Nephron (organoid): ENCODE results near the gene WHRN.

Experiments used
- H3K27ac Mint-ChIP-seq, 3 experiments: 2 replicates each; pipeline ENCODE4 v1.8.0; 2020; ENCODE audit warnings: mixed read lengths in 3 of 3, mild to moderate bottlenecking in 2 of 3, moderate library complexity in 1 of 3
- H3K27me3 Mint-ChIP-seq: 2 replicates; pipeline ENCODE4 v1.8.0; 2021; ENCODE audit warnings: low read depth, mild to moderate bottlenecking, moderate library complexity, mixed read lengths
- H3K36me3 Mint-ChIP-seq: 2 replicates; pipeline ENCODE4 v1.8.0; 2020; ENCODE audit warnings: low read depth, mixed read lengths
- H3K4me1 Mint-ChIP-seq: 2 replicates; pipeline ENCODE4 v1.8.0; 2020; ENCODE audit warnings: mixed read lengths
- H3K4me3 Mint-ChIP-seq, 3 experiments: 2 replicates each; pipeline ENCODE4 v1.8.0; 2020; ENCODE audit warnings: mild to moderate bottlenecking in 3 of 3, mixed read lengths in 3 of 3, moderate library complexity in 2 of 3
- H3K9me3 Mint-ChIP-seq: 2 replicates; pipeline ENCODE4 v1.8.0; 2020; ENCODE audit warnings: mixed read lengths
- CTCF ChIP-seq, 3 experiments: fragments of 200-600 bp; sonication (generic); IDR thresholded peaks; one replicate each; pipeline ENCODE4 v1.5.0; 2021; ENCODE audit warnings: antibody characterized with exemption in 3 of 3; ENCODE audit not compliant: unreplicated experiment in 3 of 3

The WHRN gene

GRCh38 chr9:114505187-114506081, at the start of gene WHRN:
Gene WHRN (minus strand): TSS chr9:114505473. CDS start chr9:114504801, 672 bp downstream.
- H3K4me3 Mint-ChIP-seq = peak within 1 kb of the TSS; percentile 93 to 96 (median 96)
- no peak for TF ChIP-seq CTCF (IDR thresholded peaks at IDR 0.05; ENCODE audit: unreplicated experiment in 3 of 3)
- peak within 1 kb of the TSS; percentile 44 to 92 (median 82) for H3K27ac Mint-ChIP-seq
- H3K27me3 Mint-ChIP-seq = peaks cover 37% of the 10 kb centered on the region
- peaks cover 26% of the 10 kb centered on the region for H3K4me1 Mint-ChIP-seq
- H3K36me3 Mint-ChIP-seq = no peaks in the 10 kb centered on the region
- H3K9me3 Mint-ChIP-seq = no peaks in the 10 kb centered on the region

GRCh38 chr9:114553202-114553601, 47.9 kb upstream of the WHRN start:
- peaks cover 31% of the 10 kb centered on the region for H3K27me3 Mint-ChIP-seq
- H3K9me3 Mint-ChIP-seq = peaks cover 3% of the 10 kb centered on the region
- no peak for TF ChIP-seq CTCF (IDR thresholded peaks at IDR 0.05; ENCODE audit: unreplicated experiment in 3 of 3)
- H3K36me3 Mint-ChIP-seq = no peaks in the 10 kb centered on the region
- no peak overlapping the region for H3K27ac Mint-ChIP-seq
- no peak overlapping the region for H3K4me3 Mint-ChIP-seq
- peaks cover 5% of the 10 kb centered on the region for H3K4me1 Mint-ChIP-seq

GRCh38 chr9:114552706-114553105, 47.4 kb upstream of the WHRN start:
- no peak for TF ChIP-seq CTCF (IDR thresholded peaks at IDR 0.05; ENCODE audit: unreplicated experiment in 3 of 3)
- Mint-ChIP-seq H3K27me3 (peaks cover 31% of the 10 kb centered on the region), H3K4me1 (peaks cover 5% of the 10 kb centered on the region), H3K4me3 (no peak overlapping the region), H3K27ac (peak overlapping the region in 1 of 3 experiments; percentile 86), H3K9me3 (peaks cover 3% of the 10 kb centered on the region), H3K36me3 (no peaks in the 10 kb centered on the region)

- peaks cover 3% of the 10 kb centered on the region for H3K9me3 Mint-ChIP-seq
- peaks cover 5% of the 10 kb centered on the region for H3K4me1 Mint-ChIP-seq
- H3K36me3 Mint-ChIP-seq = no peaks in the 10 kb centered on the region
- peak overlapping the region; percentile 79 to 86 (median 83) for H3K27ac Mint-ChIP-seq
- no peak overlapping the region for H3K4me3 Mint-ChIP-seq
- peaks cover 38% of the 10 kb centered on the region for H3K27me3 Mint-ChIP-seq
- no peak for TF ChIP-seq CTCF (IDR thresholded peaks at IDR 0.05; ENCODE audit: unreplicated experiment in 3 of 3)
These were observed 46.7 kb upstream of the WHRN start for GRCh38 chr9:114551750-114552685.

- TF ChIP-seq CTCF (IDR thresholded peaks at IDR 0.05; ENCODE audit: unreplicated experiment in 3 of 3) = no peak
- Mint-ChIP-seq H3K9me3 (no peaks in the 10 kb centered on the region), H3K27ac (no peak overlapping the region), H3K27me3 (peaks cover 41% of the 10 kb centered on the region), H3K4me3 (no peak overlapping the region), H3K36me3 (no peaks in the 10 kb centered on the region), H3K4me1 (peaks cover 5% of the 10 kb centered on the region)
These were observed 44.5 kb upstream of the WHRN start for GRCh38 chr9:114549697-114550330.
